Stimulated activated effector memory CD8-positive, alpha-beta T cell treated with anti-CD3 and anti-CD28 coated beads, Interleukin-12 subunit alpha, Interleukin-12 subunit beta, amount 100 ng/mL, for 72 hours (primary cell): ENCODE results near the gene TOM1L2.
A peak's percentile ranks its signal among the peaks of the same experiment; 100 is the strongest.

Experiments used
- ATAC-seq: fragments of 150-1000 bp; cut with Tn5 transposase; 2 replicates; pipeline ENCODE4 v1.10.0; 2021
- DNase-seq, 2 donors: peaks; one replicate each; pipeline ENCODE4 v3.0.0; 2021 to 2022; ENCODE audit warnings: low spot score in 2 of 2
- H3K27ac Mint-ChIP-seq: one replicate; pipeline ENCODE4 v1.8.0; 2022; ENCODE audit warnings: mild to moderate bottlenecking, mixed read lengths
- H3K36me3 Mint-ChIP-seq: one replicate; pipeline ENCODE4 v1.8.0; 2022; ENCODE audit warnings: mild to moderate bottlenecking, mixed read lengths
- H3K4me1 Mint-ChIP-seq: one replicate; pipeline ENCODE4 v1.8.0; 2022; ENCODE audit warnings: mixed read lengths
- H3K4me3 Mint-ChIP-seq: one replicate; pipeline ENCODE4 v1.8.0; 2022; ENCODE audit warnings: mild to moderate bottlenecking, mixed read lengths
- H3K9me3 Mint-ChIP-seq: one replicate; pipeline ENCODE4 v1.8.0; 2022; ENCODE audit warnings: mixed read lengths

The TOM1L2 gene

DNA sequence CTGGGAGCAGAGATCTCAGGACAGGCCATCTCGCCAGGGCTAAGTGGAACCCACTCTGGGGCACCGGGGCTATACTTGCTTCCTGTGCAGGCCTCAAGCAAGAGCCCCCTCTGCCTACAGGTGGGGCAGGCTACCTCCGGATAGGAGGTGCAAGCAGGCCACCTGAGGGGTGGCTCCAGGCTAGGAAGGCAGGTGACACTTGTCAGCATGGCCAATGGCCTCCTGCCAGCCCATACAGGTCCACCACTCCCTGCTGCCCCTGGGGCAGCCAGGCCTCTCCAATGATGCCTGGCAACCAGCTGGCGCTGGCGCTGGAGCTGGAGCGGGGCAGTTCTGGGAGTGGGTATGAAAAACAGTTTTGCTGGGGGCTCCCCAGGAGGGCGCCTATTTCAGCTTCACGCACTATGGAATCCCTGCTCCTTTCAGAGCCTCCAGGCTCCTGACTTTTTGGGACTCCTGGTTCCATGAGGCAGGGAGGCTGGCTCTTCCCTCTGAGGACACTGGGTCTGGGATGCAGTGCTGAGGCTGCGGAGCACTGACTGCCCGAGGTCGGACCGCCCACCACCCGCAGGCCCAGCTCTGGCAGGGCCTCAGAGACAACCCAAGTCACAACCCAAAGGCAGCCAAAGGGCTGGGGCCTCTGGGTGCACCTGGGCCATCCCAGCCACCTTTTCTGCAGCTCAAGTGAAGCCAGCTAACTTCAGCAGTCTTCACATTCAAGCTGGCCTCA lies 127.0 kb downstream of the TOM1L2 start:
- Mint-ChIP-seq H3K27ac (no peak overlapping the region), H3K9me3 (no peaks in the 10 kb centered on the region), H3K36me3 (peaks cover 17% of the 10 kb centered on the region), H3K4me1 (peaks cover 48% of the 10 kb centered on the region), H3K4me3 (no peak overlapping the region)
- ATAC-seq: no peak
- DNase-seq: no peak

GRCh38 chr17:17844500-17844899 lies 127.7 kb downstream of the TOM1L2 start:
- H3K9me3 Mint-ChIP-seq: no peaks in the 10 kb centered on the region
- H3K4me3 Mint-ChIP-seq: no peak overlapping the region
- H3K4me1 Mint-ChIP-seq: peaks cover 43% of the 10 kb centered on the region
- H3K27ac Mint-ChIP-seq: no peak overlapping the region
- no peak for ATAC-seq
- DNase-seq: no peak
- H3K36me3 Mint-ChIP-seq: peaks cover 17% of the 10 kb centered on the region

DNA sequence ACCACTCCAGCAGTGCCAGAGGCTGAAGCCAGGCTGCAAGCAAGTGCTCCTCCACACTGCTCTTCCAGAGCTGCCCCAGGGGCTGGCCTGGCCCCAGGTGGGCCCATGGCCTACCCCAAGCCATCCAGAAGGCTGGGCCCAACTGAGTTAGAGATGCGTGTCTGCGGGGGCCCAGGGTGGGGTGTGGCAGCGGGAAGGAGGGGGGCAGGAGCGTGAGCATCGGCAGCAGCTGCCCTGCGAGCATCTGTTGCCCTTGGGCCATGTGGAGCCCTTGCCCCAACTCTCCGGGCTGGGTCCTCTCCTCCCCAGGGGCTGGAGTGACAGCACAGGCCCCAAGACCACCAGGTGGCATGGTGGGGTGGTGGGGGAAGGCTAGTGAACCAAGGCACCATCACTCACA lies 128.1 kb downstream of the TOM1L2 start:
- Mint-ChIP-seq H3K4me1 (peaks cover 43% of the 10 kb centered on the region), H3K36me3 (peaks cover 13% of the 10 kb centered on the region), H3K4me3 (no peak overlapping the region), H3K9me3 (no peaks in the 10 kb centered on the region), H3K27ac (no peak overlapping the region)
- DNase-seq (no peak), ATAC-seq (no peak)

- Mint-ChIP-seq H3K36me3 (peaks cover 9% of the 10 kb centered on the region), H3K9me3 (no peaks in the 10 kb centered on the region), H3K4me1 (peaks cover 42% of the 10 kb centered on the region), H3K4me3 (no peak overlapping the region), H3K27ac (peak overlapping the region; percentile 29)
- no peak for DNase-seq
- no peak for ATAC-seq
These were observed 129.1 kb downstream of the TOM1L2 start for GRCh38 chr17:17843096-17843495.

DNA sequence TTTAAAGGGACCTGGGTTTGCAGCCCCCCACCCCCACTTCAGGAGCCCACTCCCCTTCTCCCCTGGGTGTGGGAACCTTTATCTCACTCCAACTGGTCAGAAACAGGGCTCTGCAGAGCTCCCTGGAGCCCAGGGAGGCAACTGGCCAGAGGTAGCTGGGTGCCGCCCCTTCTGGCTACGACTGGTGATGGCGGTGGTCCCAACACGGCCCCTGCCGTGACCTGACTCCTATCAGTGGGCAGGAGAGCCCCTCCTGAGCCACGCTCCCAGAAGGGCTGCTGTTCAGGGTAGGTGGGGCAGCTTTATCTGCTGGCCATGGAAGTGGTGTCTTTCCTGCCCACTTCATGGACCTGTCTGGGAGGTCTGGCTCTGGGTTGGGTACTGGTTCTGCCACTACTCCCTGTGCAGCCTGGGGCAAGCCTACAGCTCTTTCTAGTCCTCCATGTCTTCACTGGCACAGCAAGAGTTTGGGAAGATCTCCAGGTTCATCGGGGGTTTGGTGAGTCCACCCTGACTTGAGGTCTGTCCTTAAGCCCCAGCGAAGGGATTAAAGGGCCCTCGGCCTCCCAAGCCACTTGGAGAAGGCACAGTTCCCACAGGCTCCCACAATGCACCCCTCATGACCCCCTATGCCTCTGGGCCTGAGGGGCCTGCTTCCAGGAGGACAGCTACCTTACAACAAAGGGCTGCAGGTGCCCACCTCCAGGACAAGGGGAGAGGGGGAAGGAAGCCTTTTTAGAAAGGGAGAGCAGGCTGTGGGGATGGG lies 129.9 kb downstream of the TOM1L2 start:
- H3K9me3 Mint-ChIP-seq: no peaks in the 10 kb centered on the region
- peaks cover 11% of the 10 kb centered on the region for H3K36me3 Mint-ChIP-seq
- DNase-seq (no peak), ATAC-seq (no peak)
- peak overlapping the region; percentile 29 for H3K27ac Mint-ChIP-seq
- no peak overlapping the region for H3K4me3 Mint-ChIP-seq
- H3K4me1 Mint-ChIP-seq: peaks cover 42% of the 10 kb centered on the region

- H3K27ac Mint-ChIP-seq: peak overlapping the region; percentile 29
- H3K36me3 Mint-ChIP-seq: peaks cover 13% of the 10 kb centered on the region
- ATAC-seq (no peak), DNase-seq (no peak)
- peak overlapping the region; percentile 70 for H3K4me3 Mint-ChIP-seq
- no peaks in the 10 kb centered on the region for H3K9me3 Mint-ChIP-seq
- peaks cover 39% of the 10 kb centered on the region for H3K4me1 Mint-ChIP-seq
These were observed 130.6 kb downstream of the TOM1L2 start for GRCh38 chr17:17841601-17842025.

GRCh38 chr17:17840751-17841591 lies 131.2 kb downstream of the TOM1L2 start:
- no peak for ATAC-seq
- H3K4me1 Mint-ChIP-seq: peaks cover 36% of the 10 kb centered on the region
- H3K36me3 Mint-ChIP-seq: peaks cover 11% of the 10 kb centered on the region
- H3K4me3 Mint-ChIP-seq: peak overlapping the region; percentile 70
- peak in 1 of 2 donors; percentile 52 for DNase-seq
- H3K9me3 Mint-ChIP-seq: no peaks in the 10 kb centered on the region
- peak overlapping the region; percentile 82 for H3K27ac Mint-ChIP-seq

GRCh38 chr17:17839791-17840707 lies 132.2 kb downstream of the TOM1L2 start:
- DNase-seq: peak; percentile 75 to 89
- ATAC-seq: peak; percentile 80
- no peaks in the 10 kb centered on the region for H3K9me3 Mint-ChIP-seq
- peaks cover 17% of the 10 kb centered on the region for H3K36me3 Mint-ChIP-seq
- H3K27ac Mint-ChIP-seq: peak overlapping the region; percentile 82
- peaks cover 45% of the 10 kb centered on the region for H3K4me1 Mint-ChIP-seq
- peak overlapping the region; percentile 70 for H3K4me3 Mint-ChIP-seq

- Mint-ChIP-seq H3K4me3 (peak overlapping the region; percentile 84), H3K27ac (peak overlapping the region; percentile 95), H3K9me3 (no peaks in the 10 kb centered on the region), H3K4me1 (peaks cover 61% of the 10 kb centered on the region), H3K36me3 (peaks cover 31% of the 10 kb centered on the region)
- DNase-seq (no peak), ATAC-seq (no peak)
These were observed 133.9 kb downstream of the TOM1L2 start for GRCh38 chr17:17837966-17838962.

GRCh38 chr17:17837380-17837821 lies 134.8 kb downstream of the TOM1L2 start:
- Mint-ChIP-seq H3K4me1 (peaks cover 63% of the 10 kb centered on the region), H3K27ac (peak overlapping the region; percentile 95), H3K4me3 (peak overlapping the region; percentile 84), H3K36me3 (peaks cover 35% of the 10 kb centered on the region), H3K9me3 (no peaks in the 10 kb centered on the region)
- no peak for DNase-seq
- ATAC-seq: no peak

GRCh38 chr17:17836818-17837379 lies 135.3 kb downstream of the TOM1L2 start, which contains the start of gene SREBF1:
Gene SREBF1, minus strand, starts transcription at chr17:17836986. Its CDS starts 169 bp downstream, at chr17:17836817.
- DNase-seq (peak; percentile 57 to 85), ATAC-seq (peak; percentile 56)
- peak within 1 kb of the TSS; percentile 95 for H3K27ac Mint-ChIP-seq
- H3K4me3 Mint-ChIP-seq: peak within 1 kb of the TSS; percentile 84
- H3K36me3 Mint-ChIP-seq: peaks cover 39% of the 10 kb centered on the region
- H3K4me1 Mint-ChIP-seq: peaks cover 68% of the 10 kb centered on the region
- H3K9me3 Mint-ChIP-seq: no peaks in the 10 kb centered on the region

- Mint-ChIP-seq H3K9me3 (no peaks in the 10 kb centered on the region), H3K36me3 (peaks cover 39% of the 10 kb centered on the region), H3K27ac (peak overlapping the region; percentile 95), H3K4me3 (peak overlapping the region; percentile 84), H3K4me1 (peaks cover 69% of the 10 kb centered on the region)
- ATAC-seq: peak; percentile 85
- DNase-seq: peak; percentile 97 to 99
These were observed 135.9 kb downstream of the TOM1L2 start for GRCh38 chr17:17836250-17836817.
